Panc1 (cell line): ENCODE data around the gene COL1A1. TPM values are rescaled to one million over a fixed set of nuclear protein-coding genes. Genes with fewer than 3 reads are reported as not detected.

Experiments
- ATAC-seq: fragments of 200-7000 bp; cut with Tn5 transposase; 2 replicates; pipeline ENCODE4 v1.9.1; 2020; ENCODE audit warnings: mild to moderate bottlenecking, moderate library complexity
- BruUV-seq: library from RNA; stranded (reverse); fragments of 400-500 nt; replicated peaks from 2 replicates; lab custom pipeline; 2021; lab: Mats Ljungman, UMichigan
- CTCF ChIA-PET: fragments of 300-600 bp; sonication (Branson Sonifier 250); formaldehyde crosslinking; loops from one replicate; lab custom pipeline; 2022; ENCODE audit warnings: antibody characterized with exemption; lab: Charles Lee
- POLR2A ChIA-PET: fragments of 300-600 bp; sonication (Branson Sonifier 250); formaldehyde crosslinking; loops from one replicate; lab custom pipeline; 2022; ENCODE audit warnings: antibody characterized with exemption; lab: Charles Lee
- DNase-seq: peaks from one replicate; pipeline ENCODE4 v3.0.0-alpha.2; 2010; ENCODE audit warnings: low read depth, low spot score
- H3K27ac ChIP-seq: 2 replicates; pipeline ENCODE4 v1.5.1; 2011; ENCODE audit warnings: mild to moderate bottlenecking, low read length, inconsistent platforms
- H3K27me3 ChIP-seq: fragments of 200-500 bp; sonication (Bioruptor generic); 2 replicates; pipeline ENCODE4 v1.6.0; 2014; ENCODE audit warnings: low read length, inconsistent platforms; ENCODE audit not compliant: control insufficient read depth, insufficient read depth
- H3K36me3 ChIP-seq: fragments of 200-500 bp; sonication (Bioruptor generic); 2 replicates; pipeline ENCODE4 v1.5.1; 2014; ENCODE audit warnings: inconsistent platforms, mild to moderate bottlenecking, low read length, moderate library complexity; ENCODE audit not compliant: control insufficient read depth, insufficient read depth
- H3K4me1 ChIP-seq: 2 replicates; pipeline ENCODE4 v1.5.1; 2011; ENCODE audit warnings: inconsistent platforms, mild to moderate bottlenecking, low read length, moderate library complexity; ENCODE audit not compliant: control insufficient read depth, insufficient read depth
- H3K4me3 ChIP-seq, 2 experiments: 2 replicates each; pipeline ENCODE4 v1.5.1; 2011 to 2012; ENCODE audit warnings: low read depth in 2 of 2, low read length in 2 of 2, mild to moderate bottlenecking in 2 of 2, inconsistent platforms in 1 of 2, moderate library complexity in 1 of 2
- H3K9me3 ChIP-seq: fragments of 200-500 bp; sonication (Bioruptor generic); 2 replicates; pipeline ENCODE4 v1.5.1; 2014; ENCODE audit warnings: low read depth, mild to moderate bottlenecking, inconsistent platforms, low read length, moderate library complexity; ENCODE audit not compliant: control insufficient read depth, insufficient read depth
- CTCF ChIP-seq: fragments of 450-650 bp; IDR thresholded peaks from 2 replicates; pipeline ENCODE4 v1.5.1; 2017; ENCODE audit warnings: mild to moderate bottlenecking
- POLR2AphosphoS5 ChIP-seq: IDR thresholded peaks from 2 replicates; pipeline ENCODE4 v1.6.1; 2012; ENCODE audit warnings: mild to moderate bottlenecking, low read depth, low read length, moderate library complexity
- REST ChIP-seq, 2 experiments: IDR thresholded peaks; 2 replicates each; pipeline ENCODE4 v1.6.1; 2011 to 2012; ENCODE audit warnings: low read depth in 2 of 2, control low read depth in 1 of 2, low read length in 1 of 2, mild to moderate bottlenecking in 1 of 2, moderate library complexity in 1 of 2; ENCODE audit not compliant: insufficient read depth in 1 of 2
- SIN3A ChIP-seq: IDR thresholded peaks from 2 replicates; pipeline ENCODE4 v1.6.1; 2012; ENCODE audit warnings: low read depth, mild to moderate bottlenecking, low read length, moderate library complexity, borderline replicate concordance; ENCODE audit not compliant: insufficient read depth
- TCF7L2 ChIP-seq: IDR thresholded peaks from 2 replicates; pipeline ENCODE4 v1.6.1; 2011; ENCODE audit warnings: mild to moderate bottlenecking, low read depth, low read length, inconsistent platforms
- in situ Hi-C: cut with HindIII; loops from 2 replicates; pipeline ENCODE4 v1.10.0; 2016; ENCODE audit warnings: low sequenced_read_pairs, low pct_unique_long_range_greater_than_20kb
- intact Hi-C: fragments of 100-400 bp; cut with micrococcal nuclease; formaldehyde crosslinking; loops from one replicate; pipeline ENCODE4 v1.10.0; 2022; ENCODE audit not compliant: unreplicated experiment
- total RNA-seq: library from RNA; stranded (reverse); gene quantifications from one replicate; pipeline ENCODE4 v1.2.1, GENCODE V29; 2021; ENCODE audit not compliant: unreplicated experiment

The COL1A1 gene
- total RNA-seq, 1 experiment from 2014 or later, result 52.7 TPM

GRCh38 chr17:50188921-50189549 is 12.4 kb downstream of the COL1A1 start:
- intact Hi-C loops (no loop called here), in situ Hi-C loops (no loop called here)
- Histone ChIP-seq H3K4me1 (peaks cover 6% of the 10 kb centered on the region), H3K27me3 (no peaks in the 10 kb centered on the region), H3K27ac (no peak overlapping the region), H3K36me3 (no peaks in the 10 kb centered on the region), H3K4me3 (no peak overlapping the region), H3K9me3 (no peaks in the 10 kb centered on the region)
- POLR2A ChIA-PET, result no interaction called here
- no peak for ATAC-seq
- TF ChIP-seq CTCF, result no peak
- TF ChIP-seq REST (IDR thresholded peaks at IDR 0.05; ENCODE audit: insufficient read depth in 1 of 2, low read depth in 2 of 2, low read length in 1 of 2), result no peak
- no peak for TF ChIP-seq POLR2AphosphoS5
- TF ChIP-seq SIN3A, result no peak
- no peak for TF ChIP-seq TCF7L2
- no TSS peak for BruUV-seq
- CTCF ChIA-PET, result no interaction called here
- no peak for DNase-seq

- Histone ChIP-seq H3K9me3 (no peaks in the 10 kb centered on the region), H3K36me3 (no peaks in the 10 kb centered on the region), H3K27me3 (no peaks in the 10 kb centered on the region), H3K4me3 (no peak overlapping the region), H3K27ac (no peak overlapping the region), H3K4me1 (peaks cover 11% of the 10 kb centered on the region)
- intact Hi-C loops (no loop called here), in situ Hi-C loops (no loop called here)
- DNase-seq (no peak), ATAC-seq (no peak)
- POLR2A ChIA-PET, result no interaction called here
- no TSS peak for BruUV-seq
- CTCF ChIA-PET, result no interaction called here
- TF ChIP-seq POLR2AphosphoS5 (no peak), REST (IDR thresholded peaks at IDR 0.05; ENCODE audit: insufficient read depth in 1 of 2, low read depth in 2 of 2, low read length in 1 of 2) (no peak), TCF7L2 (no peak), CTCF (no peak), SIN3A (no peak)
Measured at GRCh38 chr17:50188531-50188920, 12.9 kb downstream of the COL1A1 start.
